Tibial nerve (tissue), 3 donors: ENCODE data around the gene NHEJ1.

ENCODE experiments used
- CTCF ChIP-seq, 5 experiments: fragments of 200-600 bp in 3 of 5; fragments of 450-650 bp in 2 of 5; sonication (generic) in 3 of 5; IDR thresholded peaks; one replicate each; pipeline ENCODE4 v1.5.1; 2016 to 2019; ENCODE audit warnings: antibody characterized with exemption in 5 of 5, mild to moderate bottlenecking in 3 of 5, moderate library complexity in 2 of 5
- POLR2A ChIP-seq, 2 donors: fragments of 450-650 bp; IDR thresholded peaks; one replicate each; pipeline ENCODE4 v1.6.1; 2017; ENCODE audit warnings: antibody characterized with exemption in 2 of 2, mild to moderate bottlenecking in 2 of 2, moderate library complexity in 2 of 2

- TF ChIP-seq CTCF (IDR thresholded peaks at IDR 0.05) (no peak), POLR2A (IDR thresholded peaks at IDR 0.05) (no peak)
These were observed 36.1 kb downstream of the NHEJ1 start for GRCh38 chr2:219124381-219125110.
